Measurements from ENCODE around the gene ADAMTS12.

ADAMTS12 gene

DNA sequence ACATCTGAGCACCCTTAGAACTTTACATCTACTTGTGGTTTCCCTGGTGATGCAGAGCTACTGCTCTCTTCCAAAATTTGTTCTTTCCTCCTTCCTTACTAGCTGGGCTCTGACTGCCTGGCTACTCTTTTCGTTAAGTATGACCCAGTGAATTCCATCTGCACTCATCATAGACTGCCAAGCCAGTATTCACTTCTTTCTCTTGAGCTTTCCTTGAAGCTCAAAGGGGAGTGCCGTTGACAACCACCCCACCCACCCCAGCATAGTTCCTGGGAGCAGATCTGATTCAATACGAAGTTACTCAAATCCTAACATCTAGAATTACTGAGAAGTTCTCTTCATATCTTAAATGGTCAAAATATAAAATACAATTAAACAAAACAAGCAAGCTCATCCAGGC lies 190.5 kb downstream of the ADAMTS12 start:
- no peak for DNase-seq

DNA sequence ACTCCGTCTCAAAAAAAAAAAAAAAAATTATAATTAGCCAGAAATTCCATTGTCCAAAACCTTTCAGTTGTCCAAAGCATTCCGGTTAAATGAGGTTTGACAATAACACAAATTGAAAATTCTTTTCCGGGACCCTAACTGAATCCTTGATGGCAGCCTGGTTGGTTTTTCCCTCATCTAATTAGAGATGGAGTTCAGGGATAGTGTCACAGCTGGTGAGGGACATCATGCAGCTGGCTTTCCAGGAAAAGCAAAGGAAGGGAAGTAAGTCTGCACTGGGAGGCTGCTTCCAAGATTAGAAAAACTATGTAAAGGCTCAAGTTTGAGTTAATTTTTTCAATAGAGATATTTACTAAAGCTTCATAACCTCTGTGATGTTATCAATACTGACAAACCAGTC lies 195.4 kb downstream of the ADAMTS12 start:
- no peak for DNase-seq

DNA sequence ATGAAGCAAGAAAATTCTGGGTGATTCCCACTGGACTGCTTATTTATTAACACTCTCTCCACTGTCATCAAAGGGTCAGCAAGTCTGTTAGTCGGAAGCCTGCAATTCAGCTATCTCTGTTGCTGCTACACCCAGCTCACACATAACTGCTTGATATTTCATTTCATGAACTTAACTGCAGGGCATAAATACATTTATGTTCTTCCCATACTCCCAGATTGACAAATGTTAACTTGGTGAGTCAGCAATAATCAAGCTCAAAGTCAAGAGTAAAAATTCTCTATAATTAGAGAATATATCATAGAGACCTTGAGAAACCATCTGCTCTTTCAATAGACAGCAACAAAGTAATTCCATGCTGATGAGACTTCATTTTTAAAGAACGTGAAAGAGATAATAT lies 198.8 kb downstream of the ADAMTS12 start:
- DNase-seq, result no peak

DNA sequence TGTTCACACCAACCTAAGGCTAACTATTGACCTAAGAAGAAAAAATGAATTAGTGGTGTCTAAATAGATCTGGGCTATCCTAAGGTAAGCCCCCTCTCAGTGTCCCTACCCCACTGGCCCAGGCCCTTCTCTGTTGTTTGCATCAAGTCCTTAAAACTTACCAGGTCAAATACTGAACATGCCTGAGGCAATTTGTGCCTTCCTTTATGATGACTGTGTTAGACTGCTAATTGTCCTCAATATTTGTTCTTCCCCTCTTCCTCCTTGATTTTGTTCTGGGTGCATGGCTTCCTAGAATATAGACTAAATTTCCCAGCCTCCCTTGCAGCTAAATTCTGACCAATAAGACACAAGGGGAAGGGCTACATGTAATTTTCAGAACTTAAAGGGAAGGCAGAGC lies 199.9 kb downstream of the ADAMTS12 start:
- no peak for DNase-seq

DNA sequence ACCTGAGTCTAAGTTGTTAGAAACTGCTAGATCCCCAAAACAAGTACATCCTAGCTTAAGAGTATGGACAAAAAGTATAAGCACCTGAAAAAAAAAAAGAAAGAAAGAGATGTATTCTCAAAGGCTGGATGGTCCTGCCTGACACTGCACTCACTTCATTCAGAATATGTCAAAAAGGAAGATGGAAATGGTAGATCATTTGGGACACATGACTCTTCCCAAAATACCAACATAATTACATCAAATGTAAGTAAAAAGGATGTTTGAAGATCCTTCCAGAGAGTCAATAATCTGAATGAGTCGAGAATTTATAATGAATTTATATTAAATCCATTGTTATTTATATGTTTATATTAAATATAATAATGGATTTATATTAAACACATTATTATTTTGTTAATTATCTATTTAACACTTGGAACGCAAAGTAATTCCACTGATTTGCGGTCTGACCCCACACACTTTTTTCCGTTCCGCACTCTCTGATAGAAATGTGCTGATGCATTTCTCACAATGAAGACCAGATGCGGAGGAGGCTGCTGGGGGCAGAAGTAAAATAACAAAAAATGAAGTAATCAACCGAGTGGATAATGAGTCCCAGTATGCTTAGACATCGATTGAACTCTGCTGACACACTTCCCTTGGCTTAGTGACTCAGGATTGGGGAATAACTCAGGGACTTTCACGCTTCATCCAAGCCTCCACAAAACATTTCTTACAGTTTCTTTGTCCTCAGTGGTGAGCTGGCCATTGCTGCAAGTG lies 201.2 kb downstream of the ADAMTS12 start:
- DNase-seq, result no peak

DNA sequence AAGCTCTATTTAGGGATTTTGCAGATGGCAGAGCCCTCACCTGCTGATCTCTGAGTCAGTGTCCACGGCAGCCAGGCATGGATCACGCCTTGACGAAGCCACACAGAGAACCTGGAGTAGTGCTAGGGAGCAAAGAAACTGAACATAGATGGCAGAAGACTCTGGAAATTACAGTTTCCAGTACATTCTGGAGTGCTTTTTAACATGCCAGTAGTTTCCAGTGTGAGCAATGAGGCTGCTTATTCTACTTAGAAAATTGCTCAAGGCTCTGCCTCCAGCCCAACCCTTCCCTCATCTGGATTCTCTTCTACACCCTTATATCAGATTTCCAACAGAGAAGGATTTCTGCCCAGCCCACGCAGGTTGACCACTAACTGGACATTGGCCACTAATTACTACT lies 203.3 kb downstream of the ADAMTS12 start:
- no peak for DNase-seq

DNA sequence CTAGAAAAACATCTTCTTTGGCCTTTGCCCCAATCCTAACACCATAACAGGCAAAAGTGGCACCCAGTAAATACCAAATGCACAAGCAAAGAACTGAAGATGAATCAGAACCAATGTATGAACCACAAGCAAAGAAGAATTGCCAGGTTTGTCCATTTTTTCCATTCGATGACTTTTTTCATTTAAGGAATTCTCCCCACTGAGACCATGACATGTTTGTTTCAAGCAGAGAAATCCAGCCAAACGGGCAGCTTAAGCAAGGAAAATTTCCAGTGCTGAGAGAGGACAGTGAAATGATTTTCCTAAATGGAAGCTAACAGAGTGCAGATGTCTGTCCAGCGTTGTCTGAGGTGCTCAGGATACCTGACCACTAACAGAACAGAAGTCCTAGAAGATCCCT lies 203.7 kb downstream of the ADAMTS12 start:
- DNase-seq, result no peak

DNA sequence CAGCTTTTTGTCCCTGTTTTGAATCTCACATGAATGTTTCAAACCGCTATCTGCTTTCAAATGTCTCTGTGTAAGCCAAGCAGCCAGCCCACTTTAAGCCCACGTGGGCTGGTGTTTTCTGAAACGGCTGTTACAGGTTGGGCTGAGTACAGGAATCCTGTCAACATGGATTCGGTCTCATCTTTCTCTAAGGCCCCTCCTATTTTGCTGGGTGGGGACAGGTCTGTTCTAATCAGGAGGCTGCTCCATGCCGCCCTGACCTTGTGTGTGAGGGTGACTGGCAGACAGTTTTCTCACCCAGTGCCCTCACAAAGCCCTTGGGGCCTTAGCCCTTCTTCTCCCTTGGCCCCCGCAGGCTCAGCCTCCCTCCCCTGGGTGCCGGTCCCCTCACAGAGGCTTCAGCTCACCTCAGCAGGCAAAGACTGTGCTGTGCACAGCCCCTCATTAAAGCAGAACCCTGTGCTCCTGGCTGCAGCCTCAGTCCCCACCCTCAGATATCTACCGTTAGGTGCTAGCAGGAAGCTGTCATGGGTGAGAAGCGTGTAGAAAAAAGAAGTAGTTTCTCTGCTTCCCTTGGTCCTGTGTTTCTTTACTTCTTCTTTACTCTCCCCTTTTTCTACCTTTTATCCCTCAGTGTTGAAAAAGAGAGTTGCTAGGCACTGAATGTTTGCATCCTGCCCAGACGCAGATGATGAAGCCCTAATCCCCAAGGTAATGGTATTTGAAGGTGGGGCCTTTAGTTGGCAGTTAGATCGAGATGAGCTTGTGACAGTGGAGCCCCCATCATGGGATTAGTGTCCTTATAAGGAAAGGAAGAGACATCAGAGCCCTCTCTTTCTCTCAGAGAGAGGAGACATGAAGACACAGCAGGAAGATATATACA lies 205.7 kb downstream of the ADAMTS12 start:
- DNase-seq, result no peak

DNA sequence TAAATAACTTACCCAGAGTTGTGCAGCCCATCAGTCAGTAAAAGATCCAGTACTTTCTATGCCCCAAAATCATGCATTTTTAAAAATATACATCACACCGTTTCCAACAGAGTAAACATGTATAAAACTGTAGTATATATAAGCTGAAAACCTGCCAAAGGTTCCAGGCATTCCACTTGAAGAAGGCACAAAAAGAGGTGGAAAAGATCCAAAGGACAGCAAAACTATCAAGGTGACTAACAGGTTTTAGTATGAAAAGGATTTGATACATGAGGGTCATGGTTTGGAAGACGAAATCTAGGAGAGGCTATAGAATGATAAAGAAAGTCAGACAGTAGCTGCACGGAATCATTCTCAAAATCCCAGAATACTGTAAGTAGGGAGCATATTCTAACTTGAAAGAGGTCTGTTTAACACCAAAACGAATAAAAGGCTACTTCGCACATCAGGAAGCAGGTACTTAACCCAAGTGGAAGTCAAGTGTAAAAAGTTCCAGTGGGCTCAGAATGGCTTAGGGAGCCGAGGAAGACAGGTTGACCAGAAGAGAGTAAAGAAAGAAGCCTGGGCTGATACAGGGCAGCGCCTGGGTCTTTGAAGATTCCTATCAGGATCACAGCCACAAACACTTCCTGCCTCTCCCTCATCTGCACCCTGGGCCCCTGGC lies 207.2 kb downstream of the ADAMTS12 start:
- no peak for DNase-seq

DNA sequence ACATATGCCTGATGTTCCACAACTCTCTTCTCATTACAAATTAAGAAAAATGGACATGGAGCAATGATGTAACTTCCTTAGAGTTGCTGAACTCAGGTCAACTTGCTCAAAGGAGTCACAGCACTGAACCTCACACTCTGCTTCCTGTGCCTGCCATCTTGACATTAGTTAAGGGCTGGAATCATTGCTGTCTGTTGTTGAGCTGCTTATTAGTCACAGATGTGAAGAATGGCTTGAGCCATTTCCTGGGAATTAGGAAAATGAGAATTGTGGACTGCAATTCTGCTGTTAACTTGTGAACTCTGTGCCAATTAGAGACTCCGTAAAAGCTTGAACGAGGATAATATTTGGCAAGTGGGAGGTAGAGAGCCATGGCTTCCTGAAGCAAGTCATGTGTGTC lies 212.0 kb downstream of the ADAMTS12 start:
- DNase-seq, result no peak

DNA sequence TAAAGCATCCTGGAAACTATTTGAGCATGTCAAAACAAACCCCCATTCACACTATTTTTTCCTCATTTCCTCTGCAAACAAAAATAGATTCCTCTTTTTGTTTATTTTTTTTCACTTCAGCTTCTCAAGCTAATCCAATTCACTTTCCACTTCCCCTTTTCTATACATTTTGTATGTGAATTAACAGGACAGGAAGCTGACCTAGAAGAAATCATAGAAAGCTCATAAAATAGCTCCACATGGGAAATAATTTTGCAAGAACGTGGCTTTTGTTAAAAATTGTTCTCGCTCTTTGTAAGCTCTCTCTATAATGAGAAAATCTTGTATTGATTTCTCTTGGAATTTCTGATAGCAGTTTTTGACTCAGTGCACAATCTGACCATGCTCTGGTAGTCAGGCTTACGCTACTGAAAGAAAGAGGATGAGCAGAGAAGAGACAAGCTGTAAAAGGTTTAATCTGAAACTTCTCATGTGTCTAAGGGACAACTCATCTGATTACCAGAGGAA lies 215.8 kb downstream of the ADAMTS12 start:
- DNase-seq, result no peak

DNA sequence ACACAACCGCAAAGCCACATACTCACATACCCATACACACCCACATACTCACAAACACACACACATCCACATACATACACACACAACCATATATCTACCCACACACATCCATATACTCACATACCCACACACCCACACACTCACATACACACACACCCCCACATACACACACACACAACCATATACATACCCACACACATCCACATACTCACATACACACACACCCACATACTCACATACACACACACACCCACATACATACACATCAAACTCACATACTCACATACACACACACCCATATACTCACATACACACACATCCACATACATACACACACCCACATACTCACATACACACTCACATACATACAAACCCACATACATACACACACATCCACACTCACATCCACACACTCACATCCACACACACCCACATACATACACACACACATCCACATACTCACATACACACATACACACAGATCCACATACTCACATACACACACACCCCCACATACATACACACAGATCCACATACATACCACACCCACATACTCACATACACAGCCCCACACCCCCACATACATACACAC lies 220.0 kb downstream of the ADAMTS12 start:
- DNase-seq, result no peak

DNA sequence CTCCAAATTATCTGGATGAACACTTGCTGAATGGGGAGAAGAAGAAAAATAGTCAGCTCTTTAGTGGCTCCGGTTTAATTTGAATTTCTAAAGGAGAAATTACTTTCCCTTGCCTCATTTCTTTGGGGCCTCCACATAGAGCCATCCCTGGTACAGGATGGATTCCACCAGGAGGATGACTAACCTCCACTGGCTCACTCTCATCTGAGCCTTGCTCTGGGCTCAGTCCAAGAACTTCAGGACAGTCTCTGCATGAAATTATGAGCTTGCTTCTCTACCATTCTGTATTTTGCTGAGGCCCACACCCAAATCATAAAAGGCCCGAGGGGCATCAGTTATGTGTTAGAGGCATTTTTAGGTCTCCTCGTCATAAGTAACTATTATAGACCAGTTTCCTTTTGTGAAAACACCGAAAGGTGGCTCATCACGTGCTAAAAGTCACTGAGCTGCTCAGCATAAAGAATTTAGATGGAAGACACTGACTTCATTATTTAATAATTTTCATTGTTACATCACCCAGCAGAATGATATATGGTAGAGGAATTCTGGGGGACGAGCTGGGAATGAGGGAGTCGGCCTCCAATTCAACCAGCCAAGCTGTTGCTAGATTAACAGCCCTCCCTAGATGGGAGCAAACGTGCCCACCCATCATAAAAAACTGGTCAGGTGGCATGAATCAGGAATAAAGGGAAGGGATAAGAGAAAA lies 228.9 kb downstream of the ADAMTS12 start:
- no peak for DNase-seq

DNA sequence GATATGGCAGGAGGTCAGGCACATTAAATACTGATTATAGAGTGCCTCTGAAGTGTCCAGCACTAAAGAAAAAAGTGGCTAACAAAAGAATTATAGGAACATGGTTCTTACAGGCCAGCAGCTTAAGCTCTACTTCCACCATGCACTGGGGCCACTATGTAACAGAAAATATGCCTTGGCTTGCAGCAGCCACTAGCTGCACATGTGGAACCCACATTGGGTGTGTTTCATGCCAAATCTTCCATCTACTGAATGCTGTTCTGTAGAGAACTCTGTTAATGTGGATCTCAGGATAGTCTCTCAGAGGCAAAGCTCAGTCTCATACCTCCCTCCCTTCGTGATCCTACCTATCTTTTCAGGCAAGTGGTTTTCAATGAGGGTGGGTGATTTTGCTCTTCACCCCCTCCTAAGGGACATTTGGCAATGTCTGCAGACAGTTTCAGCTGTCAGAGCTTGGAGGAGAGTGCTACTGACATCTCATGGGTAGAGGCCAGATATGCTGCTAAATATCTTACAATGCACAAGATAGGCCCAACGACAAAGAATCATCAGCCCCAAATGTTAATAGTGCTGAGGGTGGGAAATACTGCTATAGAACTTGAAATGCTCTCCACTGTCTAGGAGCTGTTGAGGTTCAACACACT lies 232.1 kb downstream of the ADAMTS12 start:
- no peak for DNase-seq

DNA sequence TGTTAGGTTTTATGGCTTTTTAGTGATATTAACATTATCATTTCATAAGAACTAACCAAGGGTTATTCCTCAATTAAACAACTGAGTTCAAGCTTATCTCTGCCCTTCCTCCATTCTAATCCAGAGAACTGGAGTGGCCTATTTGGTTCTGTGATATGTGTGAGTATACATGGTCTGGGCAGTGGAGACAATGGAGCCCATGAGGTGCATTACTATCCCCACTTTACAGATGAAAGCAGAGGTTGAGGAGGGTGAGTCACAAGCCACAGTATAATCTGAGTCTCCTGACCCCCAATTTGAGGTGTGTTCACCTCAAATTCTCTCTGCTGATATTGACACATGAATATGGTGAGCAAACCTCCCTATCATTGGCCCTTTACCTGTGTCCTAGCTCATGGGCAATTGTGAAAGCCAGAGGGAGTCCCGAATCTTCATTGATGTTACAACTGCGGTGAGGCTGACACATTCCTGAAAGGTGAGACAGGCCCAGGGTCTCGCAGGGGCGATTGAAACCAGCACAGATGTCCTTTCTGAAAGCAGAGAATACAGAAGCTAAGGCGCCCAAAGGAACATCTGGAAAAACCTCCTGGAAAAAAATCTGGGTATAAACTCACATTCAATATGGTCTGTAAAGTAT lies 233.9 kb downstream of the ADAMTS12 start:
- no peak for DNase-seq

DNA sequence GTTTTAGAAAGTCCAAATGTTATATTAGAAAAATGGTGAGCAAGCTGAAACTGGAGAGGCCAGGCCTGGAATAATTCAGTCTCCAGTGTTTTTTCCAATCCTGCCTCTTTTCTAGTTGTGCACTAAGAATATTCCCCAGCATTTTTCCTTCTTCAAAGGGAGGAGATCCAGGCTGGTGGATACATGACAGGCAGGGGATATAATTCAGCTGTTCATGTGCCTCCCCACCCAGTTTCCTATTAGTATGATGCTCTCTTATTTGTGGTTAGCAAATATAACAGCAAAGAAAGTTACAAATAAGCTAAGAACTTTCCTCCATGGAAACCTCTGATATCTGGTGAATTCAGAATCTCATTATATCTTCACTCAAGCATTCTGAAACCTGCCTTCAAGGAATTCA lies 234.6 kb downstream of the ADAMTS12 start:
- no peak for DNase-seq

DNA sequence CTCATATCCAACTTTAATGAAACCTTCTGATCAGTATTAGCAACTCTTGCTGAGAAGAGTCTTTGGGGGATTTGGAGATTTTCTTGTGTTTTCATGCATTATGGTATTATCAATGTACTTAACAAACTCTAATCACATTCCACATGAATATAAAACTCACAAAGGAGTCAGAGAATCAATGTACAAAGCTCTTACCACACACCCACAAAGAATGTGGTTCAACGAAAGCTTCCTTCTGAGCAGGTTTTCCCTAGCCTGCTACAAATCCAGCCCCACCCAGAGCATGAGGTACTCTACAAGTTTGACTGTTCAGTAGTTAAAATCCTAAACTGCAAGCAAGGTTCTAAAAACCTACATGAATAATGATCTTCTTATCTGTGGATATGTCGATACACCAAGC lies 240.9 kb downstream of the ADAMTS12 start:
- no peak for DNase-seq

DNA sequence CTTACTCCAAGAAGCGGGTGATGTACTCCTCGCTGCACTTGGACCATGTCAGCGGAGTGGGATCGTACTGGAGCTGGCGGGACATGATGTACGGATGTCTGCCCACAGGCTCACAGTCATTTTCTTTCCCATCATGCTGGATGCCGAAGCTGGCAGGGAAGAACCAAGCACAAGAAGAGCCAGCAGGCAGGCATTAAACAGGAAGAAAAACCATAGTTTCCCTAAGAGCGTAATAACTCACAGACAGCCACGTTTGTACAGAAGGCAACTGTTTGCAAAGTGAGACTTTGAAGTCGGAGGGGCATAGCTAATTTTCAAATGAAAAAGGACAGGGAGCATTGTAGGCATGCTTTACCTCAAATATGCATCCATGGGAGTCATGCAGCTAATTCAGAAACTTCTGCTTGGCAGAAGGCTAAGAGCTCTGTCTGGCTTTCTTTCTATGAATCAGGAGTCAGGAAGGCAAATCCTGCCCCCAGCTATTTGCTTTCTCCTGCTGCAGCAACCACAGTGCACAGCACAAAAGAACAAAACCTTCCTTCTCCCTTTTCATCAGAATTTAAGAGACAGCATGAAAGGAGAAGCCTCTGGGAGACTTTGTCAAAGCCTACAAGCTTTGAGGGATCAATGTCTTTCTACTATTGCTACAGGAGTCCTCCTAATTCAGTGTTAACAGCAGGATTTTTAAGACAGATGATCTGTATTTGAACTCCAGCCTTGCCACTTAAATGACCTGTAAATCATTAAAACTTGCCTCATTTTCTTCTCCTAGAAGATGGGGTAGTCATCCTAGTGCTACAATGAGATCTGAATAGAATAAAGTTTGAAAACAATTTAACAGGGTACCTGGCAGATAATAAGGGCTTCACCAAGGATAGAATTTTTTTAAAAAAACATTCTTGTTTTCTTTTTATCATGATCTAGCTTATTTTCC lies 242.0 kb downstream of the ADAMTS12 start:
- no peak for DNase-seq

DNA sequence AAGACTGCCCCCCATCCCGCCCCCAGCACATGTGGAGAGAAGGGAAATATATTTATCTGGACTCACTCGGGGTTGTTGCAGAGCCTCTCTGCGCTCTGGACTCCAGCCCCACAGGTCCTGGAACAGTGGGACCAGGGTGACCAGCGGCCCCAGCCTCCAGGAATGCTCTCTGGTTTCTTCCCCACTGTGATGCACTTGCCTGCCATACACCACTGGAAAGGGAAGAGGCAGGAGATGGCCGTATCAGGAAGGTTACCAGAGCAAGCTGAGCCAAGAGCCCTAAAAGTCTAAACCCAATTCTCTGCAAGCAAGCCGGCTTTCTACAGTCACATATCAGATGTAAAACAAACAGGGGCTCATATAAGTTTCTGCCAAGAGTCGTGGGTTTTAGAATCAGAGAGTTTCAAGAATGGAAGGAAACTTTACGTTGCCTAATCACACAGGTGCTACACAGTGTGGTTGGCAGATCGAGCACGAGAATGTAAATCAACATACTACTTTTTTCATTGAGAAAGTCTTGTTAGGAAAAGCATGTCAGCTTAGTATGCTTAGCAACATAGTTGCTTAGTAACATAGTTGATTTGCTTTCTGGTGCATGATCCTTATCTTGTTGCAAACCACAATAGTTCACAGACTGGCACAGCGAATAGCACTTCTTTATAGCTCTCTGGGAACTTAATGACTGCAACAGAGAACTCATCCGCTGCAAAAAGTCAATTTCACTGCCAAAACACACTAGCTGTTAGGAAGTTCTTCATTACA lies 249.9 kb downstream of the ADAMTS12 start:
- DNase-seq, result no peak

DNA sequence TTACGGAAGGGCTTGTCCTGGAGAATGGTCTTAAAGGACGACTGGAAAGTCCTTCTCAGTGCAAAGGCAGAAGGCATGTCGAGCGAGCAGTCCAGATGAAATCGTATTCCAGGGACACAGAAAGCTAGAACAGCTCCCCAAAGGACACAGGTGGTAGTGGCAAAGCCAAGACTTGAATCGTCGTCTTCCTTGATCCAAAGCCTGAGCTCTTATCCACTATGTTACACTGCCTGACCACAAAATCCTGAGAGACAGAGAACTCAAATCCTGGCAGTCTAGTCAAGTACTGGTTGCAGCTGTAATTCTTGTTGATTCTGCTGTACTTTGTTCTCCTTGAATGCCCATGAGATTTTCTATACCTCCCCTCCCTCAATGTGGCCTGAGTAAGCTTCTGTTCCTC lies 252.3 kb downstream of the ADAMTS12 start:
- no peak for DNase-seq
